ENCODE measurements around the gene SRA1.

- TF ChIP-seq CTCF (IDR thresholded peaks at IDR 0.05), result no peak
- no peak for TF ChIP-seq POLR2A (IDR thresholded peaks at IDR 0.05)
These were observed 49.8 kb upstream of the SRA1 start for GRCh38 chr5:140607031-140607430.
